Measurements from ENCODE around the gene CAV1. TPM values are rescaled to one million over a fixed set of nuclear protein-coding genes. Genes with fewer than 3 reads are reported as not detected.

CAV1 gene
- total and polyA plus RNA-seq, 2 experiments from 2014 or later: 16.0 to 21.1 TPM

GRCh38 chr7:116478834-116479233 lies 46.0 kb upstream of the CAV1 start:
- Histone ChIP-seq H3K9me2 (ENCODE audit: insufficient read depth) (no peaks in the 10 kb centered on the region), H3K36me3 (ENCODE audit: insufficient read depth) (no peaks in the 10 kb centered on the region), H2AFZ (no peak overlapping the region), H3K4me3 (no peak overlapping the region), H3K4me1 (ENCODE audit: insufficient read depth) (no peaks in the 10 kb centered on the region), H3K4me2 (no peak overlapping the region), H4K20me1 (replicated peaks; ENCODE audit: insufficient read depth) (no peaks in the 10 kb centered on the region), H3F3A (replicated peaks; ENCODE audit: low read depth) (no peaks in the 10 kb centered on the region), H3K79me2 (replicated peaks; ENCODE audit: insufficient read depth) (no peaks in the 10 kb centered on the region), H3K27ac (ENCODE audit: low read depth) (no peak overlapping the region), H3K27me3 (ENCODE audit: insufficient read depth) (no peaks in the 10 kb centered on the region)
- no peaks in the 10 kb centered on the region; the same call in 1 of the 3 replicates for H3K36me3 Mint-ChIP-seq (ENCODE audit: low read depth)
- no peaks in the 10 kb centered on the region for H3K4me1 Mint-ChIP-seq
- TF ChIP-seq CTCF (conservative IDR thresholded peaks at IDR 0.05; ENCODE audit: low read depth in 2 of 2) (no peak), ZNF331 (CRISPR knock-in tag; IDR thresholded peaks at IDR 0.05; ENCODE audit: low read depth) (no peak), ETS1 (IDR thresholded peaks at IDR 0.05) (no peak), JUNB (IDR thresholded peaks at IDR 0.05; ENCODE audit: unreplicated experiment) (no peak), NANOG (IDR thresholded peaks at IDR 0.05; ENCODE audit: borderline replicate concordance) (no peak), ZNF462 (CRISPR knock-in tag; IDR thresholded peaks at IDR 0.05) (no peak), ZNF114 (CRISPR knock-in tag; IDR thresholded peaks at IDR 0.05) (no peak), STAT1 (IDR thresholded peaks at IDR 0.05; ENCODE audit: unreplicated experiment) (no peak), EZH2phosphoT487 (IDR thresholded peaks at IDR 0.05; ENCODE audit: unreplicated experiment) (no peak), EZH2 (IDR thresholded peaks at IDR 0.05; ENCODE audit: low read depth, unreplicated experiment) (no peak), POLR2AphosphoS5 (IDR thresholded peaks at IDR 0.05; ENCODE audit: low read depth) (no peak), CREB1 (CRISPR knock-in tag; IDR thresholded peaks at IDR 0.05; ENCODE audit: low read depth) (no peak)
- TF ChIP-seq, protein P1, sequence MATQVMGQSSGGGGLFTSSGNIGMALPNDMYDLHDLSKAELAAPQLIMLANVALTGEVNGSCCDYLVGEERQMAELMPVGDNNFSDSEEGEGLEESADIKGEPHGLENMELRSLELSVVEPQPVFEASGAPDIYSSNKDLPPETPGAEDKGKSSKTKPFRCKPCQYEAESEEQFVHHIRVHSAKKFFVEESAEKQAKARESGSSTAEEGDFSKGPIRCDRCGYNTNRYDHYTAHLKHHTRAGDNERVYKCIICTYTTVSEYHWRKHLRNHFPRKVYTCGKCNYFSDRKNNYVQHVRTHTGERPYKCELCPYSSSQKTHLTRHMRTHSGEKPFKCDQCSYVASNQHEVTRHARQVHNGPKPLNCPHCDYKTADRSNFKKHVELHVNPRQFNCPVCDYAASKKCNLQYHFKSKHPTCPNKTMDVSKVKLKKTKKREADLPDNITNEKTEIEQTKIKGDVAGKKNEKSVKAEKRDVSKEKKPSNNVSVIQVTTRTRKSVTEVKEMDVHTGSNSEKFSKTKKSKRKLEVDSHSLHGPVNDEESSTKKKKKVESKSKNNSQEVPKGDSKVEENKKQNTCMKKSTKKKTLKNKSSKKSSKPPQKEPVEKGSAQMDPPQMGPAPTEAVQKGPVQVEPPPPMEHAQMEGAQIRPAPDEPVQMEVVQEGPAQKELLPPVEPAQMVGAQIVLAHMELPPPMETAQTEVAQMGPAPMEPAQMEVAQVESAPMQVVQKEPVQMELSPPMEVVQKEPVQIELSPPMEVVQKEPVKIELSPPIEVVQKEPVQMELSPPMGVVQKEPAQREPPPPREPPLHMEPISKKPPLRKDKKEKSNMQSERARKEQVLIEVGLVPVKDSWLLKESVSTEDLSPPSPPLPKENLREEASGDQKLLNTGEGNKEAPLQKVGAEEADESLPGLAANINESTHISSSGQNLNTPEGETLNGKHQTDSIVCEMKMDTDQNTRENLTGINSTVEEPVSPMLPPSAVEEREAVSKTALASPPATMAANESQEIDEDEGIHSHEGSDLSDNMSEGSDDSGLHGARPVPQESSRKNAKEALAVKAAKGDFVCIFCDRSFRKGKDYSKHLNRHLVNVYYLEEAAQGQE (IDR thresholded peaks at IDR 0.05; ENCODE audit: unreplicated experiment): no peak
- no peak for DNase-seq (ENCODE audit: low spot score)
- no peaks in the 10 kb centered on the region for H3K27me3 Mint-ChIP-seq (ENCODE audit: insufficient read depth, low read depth, poor library complexity)
- no peak for ATAC-seq
- no peak overlapping the region for H3K27ac Mint-ChIP-seq
- H3K4me3 Mint-ChIP-seq: no peak overlapping the region
- peaks cover 7% of the 10 kb centered on the region; the same call in 2 of the 3 replicates for H3K9me3 Mint-ChIP-seq
